Endodermal cell (in vitro differentiated cells): ENCODE results near the gene PCDHGC3. TPM values are rescaled to one million over a fixed set of nuclear protein-coding genes. Genes with fewer than 3 reads are reported as not detected.

Experiments used
- DNase-seq: peaks from one replicate; pipeline ENCODE4 v3.0.0-alpha.2; 2017
- H3K27ac ChIP-seq: 2 replicates; pipeline ENCODE4 v1.5.1; 2013; ENCODE audit warnings: mild to moderate bottlenecking, low read depth, low read length, moderate library complexity
- H3K27me3 ChIP-seq: 2 replicates; pipeline ENCODE4 v1.6.1; 2013; ENCODE audit warnings: mild to moderate bottlenecking, low read length, moderate library complexity; ENCODE audit not compliant: insufficient read depth, control insufficient read depth, poor library complexity, severe bottlenecking
- H3K36me3 ChIP-seq: 2 replicates; pipeline ENCODE4 v1.7.0; 2013; ENCODE audit warnings: mild to moderate bottlenecking, low read length, moderate library complexity; ENCODE audit not compliant: control insufficient read depth, insufficient read depth
- H3K4me1 ChIP-seq: one replicate; pipeline ENCODE4 v1.7.0; 2013; ENCODE audit warnings: low read length; ENCODE audit not compliant: control insufficient read depth, insufficient read depth
- H3K4me3 ChIP-seq: 2 replicates; pipeline ENCODE4 v1.5.1; 2013; ENCODE audit warnings: mild to moderate bottlenecking, low read length, moderate library complexity
- H3K9ac ChIP-seq: 2 replicates; pipeline ENCODE4 v1.6.1; 2013; ENCODE audit warnings: mild to moderate bottlenecking, low read length, moderate library complexity; ENCODE audit not compliant: poor library complexity, severe bottlenecking; ENCODE audit errors: extremely low read depth
- H3K9me3 ChIP-seq: 2 replicates; pipeline ENCODE4 v1.6.1; 2013; ENCODE audit warnings: mild to moderate bottlenecking, low read length, moderate library complexity; ENCODE audit not compliant: control insufficient read depth
- H3K27ac Mint-ChIP-seq: 2 replicates; pipeline ENCODE4 v1.8.0; 2020; ENCODE audit warnings: mixed read lengths
- H3K27me3 Mint-ChIP-seq: 2 replicates; pipeline ENCODE4 v1.8.0; 2021; ENCODE audit warnings: mild to moderate bottlenecking, mixed read lengths; ENCODE audit not compliant: insufficient read depth
- H3K36me3 Mint-ChIP-seq: 2 replicates; pipeline ENCODE4 v1.8.0; 2020; ENCODE audit warnings: low read depth, mixed read lengths
- H3K4me1 Mint-ChIP-seq: 2 replicates; pipeline ENCODE4 v1.8.0; 2020; ENCODE audit warnings: mixed read lengths
- H3K4me3 Mint-ChIP-seq: 2 replicates; pipeline ENCODE4 v1.8.0; 2020; ENCODE audit warnings: mild to moderate bottlenecking, moderate library complexity, mixed read lengths
- H3K9me3 Mint-ChIP-seq: 2 replicates; pipeline ENCODE4 v1.8.0; 2020; ENCODE audit warnings: mild to moderate bottlenecking, mixed read lengths
- WGBS, 2 experiments: methylation state at CpG; one replicate each; pipeline versions ENCODE4 v1.1.5 to v1.1.7; 2013; ENCODE audit warnings: missing lambda C conversion rate in 2 of 2, mixed read lengths in 1 of 2; ENCODE audit not compliant: insufficient coverage in 1 of 2, insufficient read length in 1 of 2; 5-methylcytosine and 5-hydroxymethylcytosine counted together
- total RNA-seq, 2 donors: library from RNA; stranded (reverse); fragmentation: NEBNext Ultra II Directional in 1 of 2; extraction: Animal tissue kit (Norgen Biotek cat#: 25700) in 1 of 2; gene quantifications; 2 replicates in 1 of 2; 3 replicates in 1 of 2; pipeline ENCODE4 v1.2.1, GENCODE V29; 2021
- TF ChIP-seq, protein P1 (sequence below): fragments of 200-600 bp; sonication (generic); conservative IDR thresholded peaks from 2 replicates; pipeline ENCODE4 v1.5.0; 2021; ENCODE audit warnings: antibody characterized with exemption, mild to moderate bottlenecking

PCDHGC3 gene
- total RNA-seq, 2 donors from 2014 or later = 13.9 to 27.6 TPM

DNA sequence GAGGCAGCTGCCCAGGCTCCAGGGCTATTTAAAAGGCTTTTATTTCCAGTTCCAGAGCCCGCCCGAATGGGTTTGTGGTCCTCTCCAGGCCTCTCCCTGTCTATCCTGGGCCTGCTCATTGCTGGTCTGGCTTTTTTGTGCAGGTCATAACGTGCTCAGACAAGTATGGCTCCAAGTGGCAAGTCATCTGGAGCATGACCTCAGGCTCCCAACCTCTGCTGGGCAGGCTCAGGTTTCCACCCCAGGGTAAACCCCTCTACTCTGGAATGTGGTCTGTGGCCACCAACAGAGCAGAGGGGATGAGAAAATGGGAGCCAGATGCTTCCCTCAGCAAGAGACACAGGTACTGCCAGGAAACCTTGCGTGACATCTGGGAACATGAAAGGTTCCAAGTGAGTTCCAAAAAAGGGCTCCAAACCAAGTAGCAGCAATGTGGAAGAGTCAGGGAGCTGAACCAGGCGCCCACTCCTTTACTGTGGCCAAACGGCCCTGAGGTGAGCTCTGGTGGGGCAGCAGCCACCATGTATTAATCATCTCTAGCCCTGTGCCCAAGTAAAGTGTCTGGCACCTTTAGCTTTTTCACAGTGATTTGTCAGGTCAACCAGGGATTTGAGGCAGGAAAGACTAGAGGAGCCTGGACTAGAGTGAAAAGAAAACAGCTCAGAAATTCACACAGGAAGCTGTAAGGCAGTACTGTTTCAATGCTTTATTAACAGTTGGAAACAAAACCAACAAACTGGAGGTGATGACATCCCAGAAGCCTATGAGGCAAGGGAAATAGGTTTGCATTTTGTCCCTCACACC lies 38.8 kb downstream of the PCDHGC3 start:
- Histone ChIP-seq H3K4me1 (peaks cover 15% of the 10 kb centered on the region), H3K36me3 (peaks cover 60% of the 10 kb centered on the region), H3K27ac (peak overlapping the region; percentile 99), H3K9me3 (no peaks in the 10 kb centered on the region), H3K27me3 (no peaks in the 10 kb centered on the region), H3K4me3 (no peak overlapping the region), H3K9ac (no peak overlapping the region)
- H3K4me3 Mint-ChIP-seq = peak overlapping the region; percentile 69
- peak overlapping the region; percentile 92 for H3K27ac Mint-ChIP-seq
- H3K4me1 Mint-ChIP-seq = peaks cover 30% of the 10 kb centered on the region
- 47 to 66% methylated on average over 4 to 6 of the region's 6 CpGs for WGBS, 2 experiments
- peaks cover 6% of the 10 kb centered on the region for H3K27me3 Mint-ChIP-seq
- TF ChIP-seq, protein P1, sequence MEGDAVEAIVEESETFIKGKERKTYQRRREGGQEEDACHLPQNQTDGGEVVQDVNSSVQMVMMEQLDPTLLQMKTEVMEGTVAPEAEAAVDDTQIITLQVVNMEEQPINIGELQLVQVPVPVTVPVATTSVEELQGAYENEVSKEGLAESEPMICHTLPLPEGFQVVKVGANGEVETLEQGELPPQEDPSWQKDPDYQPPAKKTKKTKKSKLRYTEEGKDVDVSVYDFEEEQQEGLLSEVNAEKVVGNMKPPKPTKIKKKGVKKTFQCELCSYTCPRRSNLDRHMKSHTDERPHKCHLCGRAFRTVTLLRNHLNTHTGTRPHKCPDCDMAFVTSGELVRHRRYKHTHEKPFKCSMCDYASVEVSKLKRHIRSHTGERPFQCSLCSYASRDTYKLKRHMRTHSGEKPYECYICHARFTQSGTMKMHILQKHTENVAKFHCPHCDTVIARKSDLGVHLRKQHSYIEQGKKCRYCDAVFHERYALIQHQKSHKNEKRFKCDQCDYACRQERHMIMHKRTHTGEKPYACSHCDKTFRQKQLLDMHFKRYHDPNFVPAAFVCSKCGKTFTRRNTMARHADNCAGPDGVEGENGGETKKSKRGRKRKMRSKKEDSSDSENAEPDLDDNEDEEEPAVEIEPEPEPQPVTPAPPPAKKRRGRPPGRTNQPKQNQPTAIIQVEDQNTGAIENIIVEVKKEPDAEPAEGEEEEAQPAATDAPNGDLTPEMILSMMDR = no peak
- no peaks in the 10 kb centered on the region for H3K9me3 Mint-ChIP-seq
- H3K36me3 Mint-ChIP-seq = peaks cover 37% of the 10 kb centered on the region
- peak; percentile 90 for DNase-seq

DNA sequence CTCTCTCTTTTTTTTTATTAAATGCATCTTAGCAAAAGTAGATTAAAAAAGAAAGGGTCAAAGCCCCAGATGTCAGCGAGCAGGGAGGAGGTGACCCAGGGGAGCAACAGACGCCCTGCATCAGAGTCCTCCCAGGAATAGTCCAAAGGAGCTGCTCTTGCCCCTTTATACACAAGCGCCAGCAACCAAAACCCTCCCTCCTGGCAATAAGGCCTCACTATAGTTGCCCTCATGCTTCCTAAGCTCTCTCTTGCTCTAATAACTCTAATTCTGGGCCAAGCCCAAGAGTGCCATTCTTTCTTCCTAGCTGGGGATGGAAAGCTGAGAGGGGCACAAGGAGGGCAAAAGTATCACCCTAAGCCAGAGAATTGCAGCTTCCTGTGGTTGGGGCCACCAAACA lies 39.4 kb downstream of the PCDHGC3 start:
- Histone ChIP-seq H3K4me1 (peaks cover 15% of the 10 kb centered on the region), H3K9ac (no peak overlapping the region), H3K9me3 (no peaks in the 10 kb centered on the region), H3K27ac (peak overlapping the region; percentile 99), H3K36me3 (peaks cover 66% of the 10 kb centered on the region), H3K27me3 (no peaks in the 10 kb centered on the region), H3K4me3 (no peak overlapping the region)
- TF ChIP-seq, protein P1 = no peak
- peaks cover 44% of the 10 kb centered on the region for H3K36me3 Mint-ChIP-seq
- no peak overlapping the region for H3K4me3 Mint-ChIP-seq
- H3K9me3 Mint-ChIP-seq = no peaks in the 10 kb centered on the region
- 93% methylated on average over 3 of the region's 3 CpGs; no CpG with 5 or more reads in 1 of the 2 experiments for WGBS, 2 experiments
- peak overlapping the region; percentile 92 for H3K27ac Mint-ChIP-seq
- peaks cover 30% of the 10 kb centered on the region for H3K4me1 Mint-ChIP-seq
- DNase-seq = no peak
- peaks cover 6% of the 10 kb centered on the region for H3K27me3 Mint-ChIP-seq

DNA sequence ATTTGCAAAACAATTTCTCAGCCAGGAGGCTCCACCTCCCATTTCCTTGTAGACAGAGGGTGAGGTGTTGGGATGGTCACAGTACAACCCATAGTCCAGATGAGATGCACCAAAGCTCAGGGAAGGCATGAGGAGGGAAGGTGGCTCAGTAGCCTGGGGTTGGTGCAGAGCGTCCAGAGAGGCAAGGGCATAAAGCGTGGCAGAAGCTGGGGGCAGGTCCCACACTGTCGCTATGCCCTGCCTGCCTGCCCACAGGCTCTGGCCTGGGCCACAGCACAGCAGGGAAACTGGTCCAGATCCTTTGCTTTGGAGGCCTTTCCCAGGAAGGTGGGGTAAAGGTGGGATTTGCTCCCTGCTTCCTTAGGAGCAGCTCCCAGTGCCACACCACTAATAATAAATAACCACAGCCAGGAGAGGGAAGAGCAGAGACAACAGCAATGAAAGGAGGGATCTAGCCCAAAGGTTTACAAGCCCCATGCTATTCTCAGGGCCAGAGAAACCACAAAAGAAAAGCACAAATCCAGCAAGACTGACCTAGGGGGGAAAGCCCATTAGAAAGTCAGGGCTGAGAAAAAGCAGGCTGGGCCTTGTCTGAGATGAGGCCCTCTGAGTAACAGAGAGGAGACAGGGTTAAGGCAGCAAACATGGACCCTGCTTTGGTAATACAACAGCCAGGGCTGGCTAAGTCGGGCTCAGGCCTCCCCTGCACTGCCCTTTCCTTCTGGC lies 40.3 kb downstream of the PCDHGC3 start:
- H3K4me3 Mint-ChIP-seq = no peak overlapping the region
- TF ChIP-seq, protein P1 = no peak
- peak overlapping the region; percentile 69 for H3K27ac Mint-ChIP-seq
- H3K4me1 Mint-ChIP-seq = peaks cover 30% of the 10 kb centered on the region
- no peaks in the 10 kb centered on the region for H3K9me3 ChIP-seq
- peaks cover 6% of the 10 kb centered on the region for H3K27me3 Mint-ChIP-seq
- no peak overlapping the region for H3K27ac ChIP-seq
- 95% methylated on average over 4 of the region's 4 CpGs; no CpG with 5 or more reads in 1 of the 2 experiments for WGBS, 2 experiments
- no peaks in the 10 kb centered on the region for H3K27me3 ChIP-seq
- no peak overlapping the region for H3K9ac ChIP-seq
- no peak overlapping the region for H3K4me3 ChIP-seq
- no peak for DNase-seq
- peaks cover 73% of the 10 kb centered on the region for H3K36me3 ChIP-seq
- H3K4me1 ChIP-seq = peaks cover 15% of the 10 kb centered on the region
- H3K9me3 Mint-ChIP-seq = no peaks in the 10 kb centered on the region
- H3K36me3 Mint-ChIP-seq = peaks cover 53% of the 10 kb centered on the region
